Activated B cell treated with CpG ODN at 0.5 μM for 24 hours (primary cell): ENCODE measurements around the gene C21orf58. TPM values are rescaled to one million over a fixed set of nuclear protein-coding genes. Genes with fewer than 3 reads are reported as not detected.

Experiments used
- ATAC-seq: fragments of 200-7000 bp; cut with Tn5 transposase; one replicate; pipeline ENCODE4 v1.10.0; 2021; ENCODE audit warnings: low read depth, mild to moderate bottlenecking, moderate library complexity
- CTCF ChIA-PET: fragments of 350-600 bp; sonication (Branson Sonifier 250); formaldehyde crosslinking; loops from one replicate; lab custom pipeline; 2021; ENCODE audit warnings: antibody characterized with exemption; lab: Charles Lee
- POLR2A ChIA-PET: fragments of 350-600 bp; sonication (Branson Sonifier 250); formaldehyde crosslinking; loops from one replicate; lab custom pipeline; 2021; ENCODE audit warnings: antibody characterized with exemption; lab: Charles Lee
- DNase-seq: peaks from one replicate; pipeline ENCODE4 v3.0.0; 2022
- H3K27ac Mint-ChIP-seq: one replicate; pipeline ENCODE4 v1.8.0; 2020; ENCODE audit warnings: mixed read lengths
- H3K27me3 Mint-ChIP-seq: one replicate; pipeline ENCODE4 v1.8.0; 2021; ENCODE audit warnings: mixed read lengths
- H3K36me3 Mint-ChIP-seq: one replicate; pipeline ENCODE4 v1.8.0; 2021; ENCODE audit warnings: low read depth, mixed read lengths
- H3K4me1 Mint-ChIP-seq: one replicate; pipeline ENCODE4 v1.8.0; 2021; ENCODE audit warnings: mixed read lengths
- H3K4me3 Mint-ChIP-seq: one replicate; pipeline ENCODE4 v1.8.0; 2020; ENCODE audit warnings: mild to moderate bottlenecking, mixed read lengths
- H3K9me3 Mint-ChIP-seq: one replicate; pipeline ENCODE4 v1.8.0; 2020; ENCODE audit warnings: mixed read lengths
- intact Hi-C: fragments of 100-400 bp; cut with micrococcal nuclease; formaldehyde crosslinking; loops from one replicate; pipeline ENCODE4 v1.15.1; 2024
- total RNA-seq: library from RNA; stranded (reverse); gene quantifications from 2 replicates; pipeline ENCODE4 v1.2.3, GENCODE V29; 2022
- TF ChIP-seq, protein P1 (sequence below): fragments of 200-600 bp; IDR thresholded peaks from one replicate; pipeline ENCODE4 v1.8.0; 2022; ENCODE audit warnings: antibody characterized with exemption, mild to moderate bottlenecking

C21orf58 gene
- total RNA-seq, 1 donor from 2014 or later: 4.7 TPM

DNA sequence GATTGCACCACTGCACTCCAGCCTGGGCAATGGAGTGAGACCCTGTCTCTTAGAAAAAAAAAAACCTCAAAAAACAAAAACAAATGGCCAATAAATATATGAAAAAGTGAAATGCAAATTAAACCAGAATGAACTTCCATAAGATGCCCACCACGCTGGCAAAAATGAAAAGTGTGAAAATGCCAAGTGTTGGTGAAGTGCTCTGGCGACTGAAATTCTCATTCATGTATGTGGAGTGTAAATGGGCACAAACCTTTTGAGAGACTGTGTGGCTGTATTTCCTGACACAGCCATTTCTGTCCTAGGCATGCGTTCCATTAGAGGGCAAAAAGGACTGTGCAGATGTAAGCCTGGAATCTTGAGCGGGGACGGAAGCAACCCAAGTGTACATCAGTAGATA, 19.2 kb downstream of the C21orf58 start:
- ATAC-seq: no peak
- DNase-seq: no peak
- H3K4me3 Mint-ChIP-seq: no peak overlapping the region
- H3K4me1 Mint-ChIP-seq: no peaks in the 10 kb centered on the region
- TF ChIP-seq, protein P1, sequence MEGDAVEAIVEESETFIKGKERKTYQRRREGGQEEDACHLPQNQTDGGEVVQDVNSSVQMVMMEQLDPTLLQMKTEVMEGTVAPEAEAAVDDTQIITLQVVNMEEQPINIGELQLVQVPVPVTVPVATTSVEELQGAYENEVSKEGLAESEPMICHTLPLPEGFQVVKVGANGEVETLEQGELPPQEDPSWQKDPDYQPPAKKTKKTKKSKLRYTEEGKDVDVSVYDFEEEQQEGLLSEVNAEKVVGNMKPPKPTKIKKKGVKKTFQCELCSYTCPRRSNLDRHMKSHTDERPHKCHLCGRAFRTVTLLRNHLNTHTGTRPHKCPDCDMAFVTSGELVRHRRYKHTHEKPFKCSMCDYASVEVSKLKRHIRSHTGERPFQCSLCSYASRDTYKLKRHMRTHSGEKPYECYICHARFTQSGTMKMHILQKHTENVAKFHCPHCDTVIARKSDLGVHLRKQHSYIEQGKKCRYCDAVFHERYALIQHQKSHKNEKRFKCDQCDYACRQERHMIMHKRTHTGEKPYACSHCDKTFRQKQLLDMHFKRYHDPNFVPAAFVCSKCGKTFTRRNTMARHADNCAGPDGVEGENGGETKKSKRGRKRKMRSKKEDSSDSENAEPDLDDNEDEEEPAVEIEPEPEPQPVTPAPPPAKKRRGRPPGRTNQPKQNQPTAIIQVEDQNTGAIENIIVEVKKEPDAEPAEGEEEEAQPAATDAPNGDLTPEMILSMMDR: no peak
- ChIA-PET CTCF (no interaction called here), POLR2A (no interaction called here)
- no peaks in the 10 kb centered on the region for H3K9me3 Mint-ChIP-seq
- peaks cover 6% of the 10 kb centered on the region for H3K36me3 Mint-ChIP-seq
- no peaks in the 10 kb centered on the region for H3K27me3 Mint-ChIP-seq
- no peak overlapping the region for H3K27ac Mint-ChIP-seq
- intact Hi-C loops: no loop called here

DNA sequence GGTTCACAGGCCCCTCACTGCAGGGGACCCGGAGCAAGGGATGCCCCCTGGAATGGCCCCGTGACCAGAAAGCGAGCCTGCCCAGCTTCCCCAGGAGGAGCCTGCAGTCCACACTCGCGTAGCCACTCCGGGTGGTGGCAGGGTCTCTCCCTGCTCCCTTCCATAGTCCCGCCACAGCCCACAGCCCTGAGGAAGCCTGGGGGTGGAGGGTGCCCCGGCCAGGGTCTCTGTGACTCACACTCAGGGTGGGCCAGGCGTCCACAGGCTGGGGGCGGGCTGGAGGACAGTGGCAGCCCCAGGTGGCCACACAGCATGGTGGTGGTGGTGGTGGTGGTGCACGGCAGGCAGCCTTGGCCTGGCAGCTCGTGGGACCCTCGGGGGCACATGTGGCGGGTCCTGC, 21.9 kb downstream of the C21orf58 start:
- intact Hi-C loops: no loop called here
- Mint-ChIP-seq H3K4me1 (peaks cover 2% of the 10 kb centered on the region), H3K36me3 (peaks cover 6% of the 10 kb centered on the region), H3K27ac (no peak overlapping the region), H3K27me3 (peaks cover 1% of the 10 kb centered on the region), H3K4me3 (no peak overlapping the region), H3K9me3 (no peaks in the 10 kb centered on the region)
- TF ChIP-seq, protein P1: no peak
- ATAC-seq (no peak), DNase-seq (no peak)
- ChIA-PET CTCF (no interaction called here), POLR2A (no interaction called here)

- CTCF ChIA-PET: no interaction called here
- TF ChIP-seq, protein P1: no peak
- Mint-ChIP-seq H3K27ac (no peak overlapping the region), H3K4me3 (no peak overlapping the region), H3K9me3 (no peaks in the 10 kb centered on the region), H3K4me1 (peaks cover 4% of the 10 kb centered on the region), H3K36me3 (no peaks in the 10 kb centered on the region), H3K27me3 (peaks cover 1% of the 10 kb centered on the region)
- ATAC-seq (no peak), DNase-seq (no peak)
- POLR2A ChIA-PET: no interaction called here
- intact Hi-C loops: no loop called here
These were observed 24.5 kb downstream of the C21orf58 start for GRCh38 chr21:46299167-46299566.

- ATAC-seq: peak; percentile 28
- ChIA-PET CTCF (no interaction called here), POLR2A (interaction anchor here (0.5 to 1.8 kb wide), 3 partner anchors 28 to 210 kb away, joined by 3 to 4 read pairs (median 3); no protein-coding TSS in a partner anchor)
- H3K9me3 Mint-ChIP-seq: no peaks in the 10 kb centered on the region
- H3K27me3 Mint-ChIP-seq: peaks cover 1% of the 10 kb centered on the region
- peaks cover 4% of the 10 kb centered on the region for H3K4me1 Mint-ChIP-seq
- TF ChIP-seq, protein P1: no peak
- DNase-seq: peak; percentile 24
- no peaks in the 10 kb centered on the region for H3K36me3 Mint-ChIP-seq
- intact Hi-C loops: no loop called here
- H3K4me3 Mint-ChIP-seq: peak overlapping the region; percentile 69
- no peak overlapping the region for H3K27ac Mint-ChIP-seq
These were observed 26.1 kb downstream of the C21orf58 start for GRCh38 chr21:46297338-46298271.
